Stimulated activated CD4-positive, alpha-beta T cell treated with anti-CD3 and anti-CD28 coated beads, Interleukin-2, amount 100 ng/mL, for 4 hours (primary cell): ENCODE results near the gene SERPINB2.
"Not testable (repeated sequence)": the region's sequence is repeated elsewhere in the genome, so short reads cannot be mapped to it uniquely, and the experiment has no call there.

Experiments used
- DNase-seq: peaks from one replicate; pipeline ENCODE4 v3.0.0-alpha.2; 2020; ENCODE audit warnings: low read depth

Gene SERPINB2

DNA sequence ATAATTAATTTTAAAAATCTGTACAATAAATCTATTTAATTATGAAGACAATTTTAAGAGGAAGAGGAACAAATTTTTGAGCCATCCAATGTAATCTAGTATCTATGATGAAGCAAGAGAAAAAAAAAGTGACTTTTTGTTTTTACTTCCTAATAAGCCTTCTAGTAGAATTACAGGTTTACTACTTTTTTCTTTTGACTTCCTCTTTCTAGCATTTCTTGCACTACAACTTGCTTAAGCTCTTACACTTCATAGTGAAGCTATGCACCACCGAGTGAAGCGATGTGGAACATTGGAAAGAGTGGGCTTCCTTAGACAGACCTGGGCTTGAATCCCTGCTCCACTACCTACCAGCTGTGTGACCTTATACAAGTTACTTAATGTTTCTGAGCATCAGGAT, 2.1 kb downstream of the SERPINB2 start:
- no peak for DNase-seq

DNA sequence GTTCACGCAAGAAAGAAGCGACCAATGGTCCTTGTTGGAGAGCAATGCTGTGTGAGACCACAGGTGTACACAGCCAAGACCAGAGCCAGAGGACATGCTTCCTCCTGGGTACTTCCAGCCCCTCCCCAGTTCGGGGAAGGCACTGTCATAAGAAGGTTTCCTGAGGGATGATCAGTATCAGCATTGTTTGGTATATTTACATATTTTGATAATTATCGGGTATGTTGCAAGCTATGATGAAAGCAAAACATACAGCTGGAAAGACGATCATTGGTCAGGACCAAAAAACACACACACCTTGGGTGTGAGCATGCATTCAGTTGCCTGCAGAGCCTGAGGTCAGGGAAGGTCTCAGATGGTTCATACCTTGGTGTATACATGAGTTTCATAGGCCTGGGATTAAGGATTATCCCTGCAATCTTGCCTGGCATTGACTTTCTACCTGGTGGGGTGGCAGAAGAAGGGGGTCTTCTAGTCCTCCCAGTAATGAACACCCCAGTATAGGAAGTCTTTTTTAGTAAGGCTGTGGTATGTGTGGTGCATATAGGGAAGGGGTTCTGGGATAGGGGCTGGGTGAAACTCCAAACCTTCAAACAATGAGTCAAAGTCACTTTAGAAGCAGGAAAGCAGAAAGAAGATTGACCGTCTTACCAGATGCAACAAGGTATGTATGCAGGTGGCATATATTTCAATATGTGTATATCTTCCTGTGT, 2.9 kb downstream of the SERPINB2 start:
- no peak for DNase-seq

DNA sequence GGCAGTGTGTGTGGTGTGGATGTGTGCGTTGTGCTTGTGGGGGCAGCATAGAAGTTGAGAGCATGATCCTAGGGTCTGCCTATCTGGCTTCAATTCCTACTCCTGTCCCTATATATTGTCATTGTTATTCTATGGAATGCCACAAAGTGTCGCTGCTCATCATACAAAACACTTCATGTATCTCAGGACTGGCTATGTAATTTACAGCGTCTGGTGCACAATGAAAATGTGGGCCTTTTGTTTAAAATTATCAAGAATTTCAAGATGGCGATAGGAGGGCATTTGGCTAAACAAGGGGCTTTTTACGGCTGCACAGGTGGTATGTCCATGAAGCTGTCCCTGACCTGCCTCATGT, 3.4 kb downstream of the SERPINB2 start:
- DNase-seq, result no peak

DNA sequence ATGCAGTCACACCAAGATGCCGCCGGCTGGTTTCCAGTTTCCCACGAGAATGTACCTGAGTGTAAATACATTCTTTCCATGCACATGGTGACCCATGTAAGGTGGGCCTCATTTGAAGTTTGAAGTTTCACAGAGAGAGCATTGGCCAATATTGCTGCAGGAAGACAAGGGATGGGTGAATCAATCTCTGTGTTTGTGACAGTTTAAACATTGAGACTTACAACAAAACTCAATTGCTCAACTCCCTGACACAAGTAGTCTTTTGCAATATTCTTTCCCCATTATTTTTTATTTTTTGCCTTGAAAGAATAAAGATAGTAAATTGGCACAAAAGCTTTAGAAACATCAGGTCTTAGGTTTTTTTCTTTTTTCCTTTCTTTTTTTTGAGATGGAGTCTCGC, 5.1 kb downstream of the SERPINB2 start:
- DNase-seq, result no peak

DNA sequence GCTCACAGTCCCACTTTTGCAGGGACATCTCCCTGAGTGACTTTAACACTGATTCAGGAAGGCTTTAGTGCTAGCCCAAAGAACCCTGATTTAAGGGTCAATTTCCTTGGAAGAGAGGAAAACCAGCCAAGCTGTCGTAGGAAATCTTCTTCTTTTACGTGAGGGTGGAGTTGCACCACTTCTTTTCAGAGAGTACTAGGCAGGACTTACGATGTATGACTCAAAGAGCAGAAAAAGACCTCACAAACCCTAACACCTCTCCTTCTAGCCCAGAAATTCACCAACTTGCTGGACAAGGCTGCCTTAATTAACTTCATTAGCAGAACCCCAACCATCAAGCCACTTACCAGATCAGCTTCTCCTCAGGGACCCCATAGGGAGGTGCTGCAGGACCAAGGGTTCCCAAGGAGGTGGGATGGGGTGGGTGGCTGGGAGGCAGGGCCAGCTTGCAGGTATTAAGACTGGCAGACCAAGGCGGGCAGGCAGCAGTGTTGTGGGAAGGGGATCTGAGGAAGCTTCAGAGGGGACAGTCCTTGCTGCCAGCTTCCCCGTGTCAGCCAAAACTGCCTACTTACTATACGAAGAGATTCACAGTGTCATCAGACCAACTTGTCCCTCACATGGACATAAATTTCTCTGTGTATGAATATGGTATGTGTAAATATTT, 6.7 kb downstream of the SERPINB2 start:
- DNase-seq, result no peak

DNA sequence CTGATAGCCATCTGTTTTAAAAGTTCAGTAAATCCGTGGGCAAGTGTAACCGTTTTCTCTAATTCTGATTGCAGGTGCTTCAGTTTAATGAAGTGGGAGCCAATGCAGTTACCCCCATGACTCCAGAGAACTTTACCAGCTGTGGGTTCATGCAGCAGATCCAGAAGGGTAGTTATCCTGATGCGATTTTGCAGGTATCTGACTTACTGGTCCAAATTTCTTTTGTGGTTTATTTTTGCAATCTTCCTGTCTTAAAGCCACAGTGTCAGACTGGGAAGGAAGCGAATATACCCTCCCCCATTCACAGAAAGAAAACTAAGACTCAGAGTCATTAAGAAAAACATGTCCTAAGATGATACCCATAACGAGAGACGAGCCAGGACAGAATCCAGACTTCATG, 7.7 kb downstream of the SERPINB2 start:
- no peak for DNase-seq

DNA sequence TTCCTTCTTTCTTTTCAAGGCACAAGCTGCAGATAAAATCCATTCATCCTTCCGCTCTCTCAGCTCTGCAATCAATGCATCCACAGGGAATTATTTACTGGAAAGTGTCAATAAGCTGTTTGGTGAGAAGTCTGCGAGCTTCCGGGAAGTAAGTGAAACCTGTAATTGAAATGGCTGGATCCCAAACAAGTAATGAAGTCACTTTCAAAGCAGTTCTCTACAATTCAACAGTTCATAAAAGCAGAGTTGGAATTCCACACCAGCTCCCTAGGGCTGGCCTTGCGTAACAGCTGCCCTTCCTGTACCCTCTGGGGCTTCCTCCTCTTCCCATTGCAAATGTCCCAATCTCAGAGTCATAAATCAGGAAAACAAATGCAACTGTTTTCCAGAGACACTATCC, 9.6 kb downstream of the SERPINB2 start:
- no peak for DNase-seq

DNA sequence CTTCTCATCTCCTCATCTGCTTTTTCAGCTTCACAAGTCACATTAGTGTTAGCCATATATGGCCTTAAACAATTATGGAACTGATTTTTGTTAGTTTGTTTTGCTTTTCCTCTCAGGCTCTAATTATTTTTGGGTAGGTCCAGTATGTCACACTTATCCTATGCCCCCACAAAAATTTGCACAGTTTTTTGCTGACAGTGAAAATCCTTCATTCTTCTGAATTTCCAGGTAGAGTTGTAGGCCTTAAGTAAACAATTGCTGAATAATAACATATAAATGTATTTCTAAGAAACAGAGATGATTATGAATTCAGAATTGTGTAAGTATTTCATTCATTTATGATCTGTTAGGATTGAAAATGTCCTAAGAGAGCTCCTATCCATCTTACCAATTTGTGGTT, 11.7 kb downstream of the SERPINB2 start:
- DNase-seq, result no peak

DNA sequence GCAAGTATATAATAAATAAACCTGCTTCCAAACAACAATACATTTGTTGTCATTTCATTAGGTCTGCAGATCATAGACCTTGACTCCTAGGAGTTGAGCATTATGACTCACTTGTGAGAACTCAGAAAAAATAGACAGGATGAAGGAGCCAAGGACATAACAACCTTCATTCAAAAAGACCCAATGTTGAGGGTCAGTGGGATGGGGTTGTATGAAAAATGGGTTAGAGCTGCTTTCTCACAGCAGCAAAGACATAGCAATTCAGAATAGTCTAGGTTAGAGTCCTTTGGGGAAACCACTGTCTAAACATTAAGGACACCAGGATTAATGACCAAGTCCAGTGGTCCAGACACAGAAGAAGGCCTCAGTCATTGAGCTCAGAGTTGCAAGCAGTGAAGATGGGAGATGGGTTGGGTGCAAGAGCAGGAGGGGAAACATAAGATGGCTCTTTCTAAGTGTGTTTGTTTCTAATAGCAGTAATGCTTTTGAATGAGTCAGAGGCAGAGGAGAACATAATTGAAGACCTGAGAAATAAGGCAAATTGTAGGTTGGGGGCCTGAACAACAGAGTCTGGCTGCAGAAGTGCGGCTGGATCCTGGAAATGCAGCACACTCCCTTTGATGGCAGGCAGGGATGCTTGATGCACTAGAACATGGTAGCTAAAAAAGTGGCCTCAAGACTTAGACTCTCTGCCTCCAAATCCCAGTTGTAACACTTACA, 16.5 kb downstream of the SERPINB2 start:
- no peak for DNase-seq

DNA sequence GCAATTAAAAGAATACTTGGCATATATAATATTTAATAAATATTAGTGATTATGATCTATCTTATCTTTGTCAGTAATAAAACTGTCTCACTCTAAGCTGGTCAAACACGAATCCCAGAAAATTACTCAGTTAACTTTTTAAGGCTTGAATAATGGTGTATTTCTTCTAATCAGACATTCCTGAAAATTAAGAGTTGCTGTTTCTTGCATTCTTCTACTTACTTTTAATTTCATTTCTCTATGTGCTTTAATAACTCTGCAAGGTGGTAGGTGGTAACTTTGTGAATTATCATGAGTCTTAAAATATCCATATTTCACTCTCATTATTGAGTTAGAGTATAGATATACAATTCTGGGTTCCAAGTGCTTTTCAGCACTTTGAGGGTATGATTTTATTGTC, 17.2 kb downstream of the SERPINB2 start:
- no peak for DNase-seq

DNA sequence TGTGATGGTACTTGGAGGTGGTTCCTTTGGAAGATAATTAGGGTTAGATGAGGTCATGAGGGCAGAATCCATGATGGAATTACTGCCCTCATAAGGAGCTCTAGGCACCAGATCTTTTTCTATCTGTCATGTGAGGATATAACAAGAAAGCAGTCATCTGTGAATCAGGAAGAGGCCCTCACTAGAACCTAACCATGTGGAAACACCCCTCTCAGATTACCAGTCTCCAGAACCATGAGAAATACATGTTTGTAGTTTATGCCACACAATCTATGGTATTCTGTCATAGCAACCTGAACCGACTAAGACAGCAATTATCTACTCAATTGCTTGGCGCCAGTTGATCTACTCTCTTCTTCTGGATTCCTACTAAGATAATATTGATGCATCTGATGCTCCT, 17.9 kb downstream of the SERPINB2 start:
- no peak for DNase-seq

DNA sequence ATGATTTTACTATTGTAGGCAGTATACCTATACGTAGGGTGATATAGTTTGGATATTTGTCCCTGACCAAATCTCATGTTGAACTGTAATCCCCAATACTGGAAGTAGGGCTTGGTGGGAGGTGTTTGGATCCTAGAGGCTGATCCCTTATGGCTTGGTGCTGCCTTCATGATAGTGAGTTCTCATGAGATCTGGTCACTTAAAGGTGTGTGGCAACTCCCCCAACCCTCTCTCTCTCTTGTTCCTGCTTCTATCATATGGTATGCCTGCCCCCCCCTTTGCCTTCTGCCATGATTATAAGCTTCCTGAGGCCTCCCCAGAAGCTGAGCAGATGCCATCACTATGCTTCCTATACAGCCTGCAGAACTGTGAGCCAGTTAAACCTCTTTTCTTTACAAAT, 18.6 kb downstream of the SERPINB2 start:
- DNase-seq, result no peak

DNA sequence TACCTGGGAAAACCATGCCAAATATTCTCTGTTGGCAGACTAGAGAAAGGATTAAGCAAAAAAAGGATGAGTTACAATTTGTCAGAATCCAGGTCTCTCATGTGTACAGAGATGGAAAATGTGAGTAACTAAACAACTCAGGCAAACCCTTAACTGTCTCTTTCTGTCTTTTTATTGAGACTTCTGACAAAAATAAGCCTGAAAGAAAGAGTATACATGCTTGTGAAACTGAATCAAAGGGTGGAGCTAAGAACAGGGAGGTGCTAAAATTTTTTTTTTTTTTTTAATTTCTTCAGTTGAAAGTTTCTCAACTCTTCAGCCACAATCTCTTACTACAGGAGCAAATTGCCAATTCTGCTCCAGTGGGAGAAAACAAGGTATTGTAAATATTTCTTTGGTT, 20.2 kb downstream of the SERPINB2 start, which contains the start of gene SERPINB10:
TSS of gene SERPINB10 (plus strand) at position 295 of the 400 bp plus-strand sequence. CDS start 7,553 bp downstream, outside the sequence.
- no peak for DNase-seq

DNA sequence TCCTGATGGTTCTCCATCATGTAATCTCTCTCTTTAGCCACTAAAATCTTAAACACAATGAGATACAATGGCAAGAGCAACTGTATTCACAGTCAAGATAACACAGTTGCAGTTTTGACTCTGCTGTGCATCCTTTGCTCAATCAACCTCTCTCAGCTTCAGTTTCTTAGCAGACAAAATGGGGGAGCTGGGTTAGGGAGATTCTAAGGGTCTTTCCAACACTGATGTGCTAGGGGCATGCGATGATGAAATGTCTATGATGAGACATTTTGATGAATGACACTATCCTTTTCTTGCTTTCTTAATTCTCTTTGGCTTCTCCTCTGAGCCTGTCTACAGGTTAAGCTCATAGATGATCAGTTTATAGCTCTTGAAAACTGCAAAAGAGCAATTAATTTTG, 21.4 kb downstream of the SERPINB2 start:
- DNase-seq, result no peak

DNA sequence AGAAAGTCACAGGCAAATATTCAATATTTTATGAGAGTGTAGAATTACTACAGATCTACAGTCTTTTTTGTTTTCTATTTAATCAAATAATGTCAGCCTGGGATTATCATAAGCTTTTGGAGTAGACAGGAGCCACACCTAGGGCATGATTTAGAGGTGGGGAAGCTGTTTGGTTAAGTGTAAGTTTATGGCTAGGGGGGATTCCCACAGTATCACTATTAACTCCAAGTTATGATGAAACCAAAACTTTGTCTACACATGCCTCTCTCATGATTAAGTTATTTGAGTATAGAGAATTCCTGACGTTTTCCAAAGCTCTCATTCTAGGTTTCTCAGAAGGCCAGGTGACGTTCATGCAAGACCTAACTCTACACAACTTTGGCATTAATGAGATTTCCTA, 22.4 kb downstream of the SERPINB2 start:
- no peak for DNase-seq

DNA sequence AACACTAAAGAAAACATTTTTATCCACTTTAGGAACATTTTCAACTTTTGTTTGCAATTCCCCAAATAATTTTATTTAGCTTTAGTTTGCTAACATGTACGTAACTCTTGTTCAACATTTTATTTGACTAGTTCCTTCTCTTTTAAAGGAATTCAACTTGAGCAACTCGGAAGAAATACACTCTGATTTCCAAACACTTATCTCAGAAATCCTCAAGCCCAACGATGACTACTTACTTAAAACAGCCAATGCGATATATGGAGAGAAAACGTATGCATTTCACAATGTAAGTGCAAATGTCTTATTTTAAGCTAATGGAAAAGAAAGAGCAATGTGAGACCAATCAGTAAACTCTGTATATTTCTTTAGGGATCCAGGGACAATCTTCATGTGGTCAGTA, 30.3 kb downstream of the SERPINB2 start:
- DNase-seq, result no peak

DNA sequence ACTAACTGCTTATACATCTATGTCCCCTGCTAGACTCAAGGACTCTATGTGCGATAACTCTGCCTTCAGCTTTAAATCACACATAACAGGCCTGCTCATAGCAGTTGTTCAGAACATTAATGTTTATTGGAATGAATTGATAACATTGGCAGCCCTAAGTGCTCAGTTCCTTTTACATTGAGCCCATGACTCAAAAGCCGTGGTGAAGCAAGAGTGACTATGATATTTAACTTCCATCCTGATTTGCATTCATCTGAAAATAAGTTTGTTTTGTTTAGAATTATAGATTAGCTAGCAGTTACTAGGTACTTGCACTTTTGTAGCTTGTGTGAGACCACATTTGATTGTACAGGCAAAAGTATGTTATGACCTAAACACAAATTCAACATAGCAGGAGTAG, 34.5 kb downstream of the SERPINB2 start:
- no peak for DNase-seq

DNA sequence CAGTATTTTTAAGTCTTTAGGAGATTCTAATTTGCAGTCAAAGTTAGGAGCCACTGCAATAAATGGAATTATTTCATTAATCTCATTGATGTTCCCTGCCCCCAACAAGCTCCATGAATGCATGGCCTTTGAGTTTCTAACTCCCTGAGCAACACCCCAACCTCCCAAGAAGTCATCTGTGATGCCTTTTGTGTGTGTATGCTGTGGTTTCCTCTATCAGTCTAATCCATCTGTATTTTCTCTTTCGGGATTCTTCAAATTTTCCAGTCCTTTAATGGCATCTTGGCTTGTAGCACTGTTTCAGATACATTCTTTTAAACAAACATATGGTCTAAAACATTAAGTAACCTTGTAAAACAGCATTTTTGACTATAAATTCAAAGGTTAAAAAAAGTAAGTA, 37.0 kb downstream of the SERPINB2 start:
- no peak for DNase-seq

DNA sequence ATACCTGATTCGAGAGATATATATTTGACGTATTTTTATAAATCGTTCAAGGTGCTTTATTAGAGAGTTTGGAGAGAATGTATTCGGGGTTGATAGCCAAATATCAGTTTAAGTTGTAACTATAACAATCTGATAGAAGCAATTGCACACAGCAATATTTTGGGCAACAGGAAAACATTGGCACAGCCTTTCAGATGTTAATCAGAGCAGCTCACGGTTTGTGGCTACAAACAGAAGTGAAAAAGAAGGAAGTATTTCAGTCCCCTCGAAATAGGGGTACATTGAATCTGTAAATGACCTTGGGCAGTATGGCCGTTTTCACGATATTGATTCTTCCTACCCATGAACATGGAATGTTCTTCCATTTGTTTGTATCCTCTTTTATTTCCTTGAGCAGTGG, 40.8 kb downstream of the SERPINB2 start:
- no peak for DNase-seq

DNA sequence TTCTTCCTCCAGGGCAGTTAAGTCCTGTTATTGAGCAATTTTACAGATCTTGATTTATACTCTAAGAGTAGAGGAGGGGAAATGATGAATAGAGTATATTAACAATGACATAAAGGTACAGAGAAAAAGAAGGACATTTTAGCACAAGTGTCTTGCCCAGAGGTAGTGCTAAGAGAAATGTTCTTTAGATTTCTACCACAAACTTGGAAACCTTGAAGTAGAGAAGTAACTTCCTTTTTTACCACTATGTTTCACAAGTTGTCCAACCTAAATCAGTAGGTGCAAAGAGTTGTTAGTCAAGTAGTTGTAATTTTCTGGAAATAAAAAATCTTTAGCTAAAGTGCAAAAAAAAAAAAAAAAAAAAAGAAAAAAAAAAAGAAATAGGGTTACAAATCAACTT, 41.9 kb downstream of the SERPINB2 start:
- DNase-seq, result not testable (repeated sequence)

DNA sequence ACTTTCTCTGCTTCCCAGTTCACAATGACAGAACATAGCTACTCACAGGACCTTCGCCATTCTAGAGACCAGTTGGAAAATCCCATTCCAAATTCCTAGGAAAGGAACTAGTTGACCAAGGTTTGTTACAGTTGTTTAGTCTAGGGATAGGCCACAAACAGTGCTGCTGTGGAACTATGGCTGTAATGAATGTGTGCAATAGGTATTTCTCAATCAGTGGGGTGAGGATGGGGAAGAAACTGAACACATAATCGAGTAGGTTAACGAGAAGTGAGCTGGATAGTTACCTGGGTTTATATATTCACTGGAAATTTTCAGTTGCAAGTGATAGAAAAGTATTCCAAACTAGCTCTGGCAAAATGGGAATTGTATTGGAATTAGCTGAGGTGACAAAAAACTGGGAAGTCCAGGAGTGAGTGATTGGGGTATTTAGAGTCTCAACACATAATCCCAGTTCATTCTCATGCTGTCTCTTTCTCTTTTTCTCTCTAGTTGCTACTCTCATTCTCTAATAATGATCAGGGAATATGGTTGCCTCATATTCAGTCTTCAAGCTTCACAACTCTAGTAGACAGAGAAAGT, 43.4 kb downstream of the SERPINB2 start:
- DNase-seq, result no peak

DNA sequence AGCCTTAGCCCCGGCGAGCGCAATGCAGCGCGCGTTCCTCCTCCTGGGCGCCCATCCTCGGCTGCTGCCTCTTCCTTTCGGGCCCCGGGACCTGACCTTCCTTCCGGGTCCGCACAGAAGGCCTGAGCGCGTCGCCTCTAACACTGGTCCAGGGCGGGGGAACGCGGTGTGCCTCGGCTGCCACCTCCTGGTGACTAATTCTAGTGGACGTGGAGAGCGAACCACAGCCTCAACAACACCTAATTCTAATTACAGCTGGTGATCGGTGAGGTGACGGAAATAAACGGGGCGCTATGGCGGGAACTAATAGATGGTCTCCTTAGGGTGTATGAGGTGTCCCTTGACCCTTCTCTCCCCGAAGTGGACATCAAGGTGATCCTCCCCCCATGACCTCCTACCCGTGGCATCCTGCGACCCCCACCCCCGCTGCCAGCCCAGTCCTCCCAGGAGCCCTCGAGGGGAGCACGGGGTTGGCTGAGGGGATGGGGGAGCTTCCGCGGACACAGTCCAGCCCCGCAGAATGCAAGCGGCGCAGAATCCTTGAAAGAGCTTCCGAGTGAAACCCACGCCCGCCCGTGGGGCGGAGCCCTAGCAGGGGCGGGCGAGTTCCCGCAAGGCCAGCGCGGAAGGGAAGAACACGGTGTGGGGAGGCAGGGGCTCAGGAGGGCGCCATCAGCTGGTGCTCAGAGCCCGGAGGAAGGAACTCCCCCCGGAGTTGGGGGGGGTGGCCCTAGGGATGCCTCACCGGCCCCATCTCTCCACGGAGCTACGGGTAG, 48.8 kb downstream of the SERPINB2 start:
- DNase-seq, result peak; percentile 26
